ENCODE data around the gene EYA2. TPM values are rescaled to one million over a fixed set of nuclear protein-coding genes. Genes with fewer than 3 reads are reported as not detected.

The EYA2 gene
- total RNA-seq, 3 donors from 2014 or later (not counting 1 experiment from before 2014, with no cell fraction given) = 0.30 TPM; not detected in 2

DNA sequence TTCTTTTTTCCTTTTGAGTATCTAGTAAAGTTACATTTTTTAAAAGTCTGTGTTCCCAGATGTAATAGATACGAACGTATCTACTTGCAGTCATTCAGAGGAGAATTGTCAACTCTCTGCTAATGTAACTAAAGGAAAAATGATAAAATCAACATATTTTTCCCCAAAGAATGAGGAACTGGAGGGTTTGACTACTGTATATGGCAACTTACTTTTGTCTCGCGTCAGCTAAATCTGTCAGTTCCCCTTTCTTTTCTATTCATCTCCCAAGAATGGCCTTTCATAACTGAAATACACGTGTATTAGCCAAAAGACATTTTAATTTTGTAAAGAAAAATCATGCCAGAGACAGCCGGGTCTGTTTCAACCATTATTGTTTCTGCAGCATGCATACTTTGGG is 5.4 kb downstream of the EYA2 start:
- 14% methylated on average over 4 of the region's 6 CpGs for WGBS (ENCODE audit: insufficient coverage)
- Histone ChIP-seq H3K27ac (ENCODE audit: low read length) (no peak overlapping the region), H3K4me3 (ENCODE audit: low read length) (no peak overlapping the region), H3K9me3 (ENCODE audit: control insufficient read depth, insufficient read depth, low read length) (no peaks in the 10 kb centered on the region), H3K4me1 (ENCODE audit: control insufficient read depth, insufficient read depth, low read length) (no peaks in the 10 kb centered on the region), H3K27me3 (ENCODE audit: control insufficient read depth, insufficient read depth, low read length) (peaks cover 8% of the 10 kb centered on the region), H3K36me3 (ENCODE audit: control insufficient read depth, insufficient read depth, low read length) (no peaks in the 10 kb centered on the region)
- H3K4me3 Mint-ChIP-seq = no peak overlapping the region
- no peak for DNase-seq
- H3K36me3 Mint-ChIP-seq = no peaks in the 10 kb centered on the region
- no peak overlapping the region for H3K27ac Mint-ChIP-seq
- intact Hi-C loops (cut with micrococcal nuclease) = no loop called here
- no peak for ATAC-seq
- peaks cover 31 to 55% of the 10 kb centered on the region in 2 donors for H3K27me3 Mint-ChIP-seq (ENCODE audit: low read depth in 2 of 2)
- no peaks in the 10 kb centered on the region for H3K4me1 Mint-ChIP-seq
- no peaks in the 10 kb centered on the region for H3K9me3 Mint-ChIP-seq
- no peak for TF ChIP-seq CTCF (IDR thresholded peaks at IDR 0.05)

GRCh38 chr20:46900826-46901225 is 6.2 kb downstream of the EYA2 start:
- Histone ChIP-seq H3K4me3 (ENCODE audit: low read length) (no peak overlapping the region), H3K36me3 (ENCODE audit: control insufficient read depth, insufficient read depth, low read length) (no peaks in the 10 kb centered on the region), H3K4me1 (ENCODE audit: control insufficient read depth, insufficient read depth, low read length) (no peaks in the 10 kb centered on the region), H3K9me3 (ENCODE audit: control insufficient read depth, insufficient read depth, low read length) (no peaks in the 10 kb centered on the region), H3K27ac (ENCODE audit: low read length) (no peak overlapping the region), H3K27me3 (ENCODE audit: control insufficient read depth, insufficient read depth, low read length) (peaks cover 7% of the 10 kb centered on the region)
- DNase-seq = no peak
- intact Hi-C loops (cut with micrococcal nuclease) = no loop called here
- Mint-ChIP-seq H3K4me3 (no peak overlapping the region), H3K27ac (no peak overlapping the region), H3K9me3 (no peaks in the 10 kb centered on the region), H3K36me3 (no peaks in the 10 kb centered on the region), H3K27me3 (ENCODE audit: low read depth in 2 of 2) (peaks cover 25 to 49% of the 10 kb centered on the region in 2 donors), H3K4me1 (no peaks in the 10 kb centered on the region)
- no peak for ATAC-seq
- no peak for TF ChIP-seq CTCF (IDR thresholded peaks at IDR 0.05)
- 84% methylated on average over 11 of the region's 11 CpGs for WGBS (ENCODE audit: insufficient coverage)

DNA sequence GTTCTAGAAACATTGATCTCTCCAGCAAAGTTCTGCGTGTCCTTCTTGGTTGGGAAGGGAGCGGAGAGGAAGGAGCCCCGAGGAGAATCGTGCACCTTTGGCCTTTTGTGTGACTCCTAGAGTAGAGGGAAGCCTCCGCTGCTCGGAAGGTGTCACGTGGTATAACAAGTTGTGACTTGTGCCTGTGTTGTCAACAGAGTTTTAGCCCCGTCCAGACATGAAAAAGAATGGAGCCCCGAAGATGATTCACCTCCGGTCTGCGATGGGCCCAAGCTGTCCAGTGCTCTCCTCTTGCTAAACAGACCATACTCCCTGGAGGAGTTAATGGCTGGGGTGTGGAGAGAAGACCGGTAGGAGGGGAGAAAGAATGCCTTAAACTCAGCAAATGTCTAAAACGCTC is 7.0 kb downstream of the EYA2 start:
- H3K4me3 Mint-ChIP-seq = no peak overlapping the region
- DNase-seq = no peak
- TF ChIP-seq CTCF (IDR thresholded peaks at IDR 0.05) = no peak
- H3K4me1 Mint-ChIP-seq = no peaks in the 10 kb centered on the region
- no peak overlapping the region for H3K4me3 ChIP-seq (ENCODE audit: low read length)
- H3K36me3 ChIP-seq (ENCODE audit: control insufficient read depth, insufficient read depth, low read length) = no peaks in the 10 kb centered on the region
- H3K9me3 Mint-ChIP-seq = no peaks in the 10 kb centered on the region
- no peak overlapping the region for H3K27ac Mint-ChIP-seq
- H3K36me3 Mint-ChIP-seq = no peaks in the 10 kb centered on the region
- H3K27ac ChIP-seq (ENCODE audit: low read length) = no peak overlapping the region
- no peak for ATAC-seq
- no peaks in the 10 kb centered on the region for H3K9me3 ChIP-seq (ENCODE audit: control insufficient read depth, insufficient read depth, low read length)
- peaks cover 6% of the 10 kb centered on the region for H3K27me3 ChIP-seq (ENCODE audit: control insufficient read depth, insufficient read depth, low read length)
- H3K27me3 Mint-ChIP-seq (ENCODE audit: low read depth in 2 of 2) = peaks cover 17 to 41% of the 10 kb centered on the region in 2 donors
- intact Hi-C loops (cut with micrococcal nuclease) = no loop called here
- 84% methylated on average over 13 of the region's 13 CpGs for WGBS (ENCODE audit: insufficient coverage)
- H3K4me1 ChIP-seq (ENCODE audit: control insufficient read depth, insufficient read depth, low read length) = no peaks in the 10 kb centered on the region

- no peak overlapping the region for H3K4me3 ChIP-seq (ENCODE audit: low read length)
- H3K36me3 ChIP-seq (ENCODE audit: control insufficient read depth, insufficient read depth, low read length) = no peaks in the 10 kb centered on the region
- no peak for DNase-seq
- WGBS (ENCODE audit: insufficient coverage) = 81% methylated on average over 9 of the region's 9 CpGs
- H3K27ac Mint-ChIP-seq = no peak overlapping the region
- H3K9me3 Mint-ChIP-seq = no peaks in the 10 kb centered on the region
- intact Hi-C loops (cut with micrococcal nuclease) = no loop called here
- no peaks in the 10 kb centered on the region for H3K4me1 Mint-ChIP-seq
- TF ChIP-seq CTCF (IDR thresholded peaks at IDR 0.05) = no peak
- peaks cover 2 to 24% of the 10 kb centered on the region in 2 donors for H3K27me3 Mint-ChIP-seq (ENCODE audit: low read depth in 2 of 2)
- H3K4me1 ChIP-seq (ENCODE audit: control insufficient read depth, insufficient read depth, low read length) = no peaks in the 10 kb centered on the region
- H3K9me3 ChIP-seq (ENCODE audit: control insufficient read depth, insufficient read depth, low read length) = no peaks in the 10 kb centered on the region
- no peaks in the 10 kb centered on the region for H3K27me3 ChIP-seq (ENCODE audit: control insufficient read depth, insufficient read depth, low read length)
- ATAC-seq = no peak
- no peaks in the 10 kb centered on the region for H3K36me3 Mint-ChIP-seq
- H3K27ac ChIP-seq (ENCODE audit: low read length) = no peak overlapping the region
- H3K4me3 Mint-ChIP-seq = no peak overlapping the region
Measured at GRCh38 chr20:46903256-46903655, 8.6 kb downstream of the EYA2 start.

Data from natural killer cell (primary cell).